ENCODE data around the gene HELZ. TPM values are rescaled to one million over a fixed set of nuclear protein-coding genes. Genes with fewer than 3 reads are reported as not detected.

HELZ gene
- total RNA-seq, 1 donor from 2014 or later: 71.0 TPM

GRCh38 chr17:67178555-67178954 is 66.4 kb downstream of the HELZ start:
- DNase-seq (ENCODE audit: low spot score, unreplicated experiment): no peak
- Mint-ChIP-seq H3K4me1 (ENCODE audit: low read depth) (peaks cover 13% of the 10 kb centered on the region), H3K27me3 (no peaks in the 10 kb centered on the region), H3K27ac (no peak overlapping the region), H3K9me3 (ENCODE audit: low read depth) (no peaks in the 10 kb centered on the region), H3K36me3 (ENCODE audit: insufficient read depth) (peaks cover 20% of the 10 kb centered on the region), H3K4me3 (ENCODE audit: low read depth) (no peak overlapping the region)
- TF ChIP-seq, protein P1, sequence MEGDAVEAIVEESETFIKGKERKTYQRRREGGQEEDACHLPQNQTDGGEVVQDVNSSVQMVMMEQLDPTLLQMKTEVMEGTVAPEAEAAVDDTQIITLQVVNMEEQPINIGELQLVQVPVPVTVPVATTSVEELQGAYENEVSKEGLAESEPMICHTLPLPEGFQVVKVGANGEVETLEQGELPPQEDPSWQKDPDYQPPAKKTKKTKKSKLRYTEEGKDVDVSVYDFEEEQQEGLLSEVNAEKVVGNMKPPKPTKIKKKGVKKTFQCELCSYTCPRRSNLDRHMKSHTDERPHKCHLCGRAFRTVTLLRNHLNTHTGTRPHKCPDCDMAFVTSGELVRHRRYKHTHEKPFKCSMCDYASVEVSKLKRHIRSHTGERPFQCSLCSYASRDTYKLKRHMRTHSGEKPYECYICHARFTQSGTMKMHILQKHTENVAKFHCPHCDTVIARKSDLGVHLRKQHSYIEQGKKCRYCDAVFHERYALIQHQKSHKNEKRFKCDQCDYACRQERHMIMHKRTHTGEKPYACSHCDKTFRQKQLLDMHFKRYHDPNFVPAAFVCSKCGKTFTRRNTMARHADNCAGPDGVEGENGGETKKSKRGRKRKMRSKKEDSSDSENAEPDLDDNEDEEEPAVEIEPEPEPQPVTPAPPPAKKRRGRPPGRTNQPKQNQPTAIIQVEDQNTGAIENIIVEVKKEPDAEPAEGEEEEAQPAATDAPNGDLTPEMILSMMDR (IDR thresholded peaks at IDR 0.05; ENCODE audit: unreplicated experiment): no peak

- Mint-ChIP-seq H3K9me3 (ENCODE audit: low read depth) (no peaks in the 10 kb centered on the region), H3K27me3 (no peaks in the 10 kb centered on the region), H3K36me3 (ENCODE audit: insufficient read depth) (peaks cover 23% of the 10 kb centered on the region), H3K27ac (no peak overlapping the region), H3K4me3 (ENCODE audit: low read depth) (no peak overlapping the region), H3K4me1 (ENCODE audit: low read depth) (peaks cover 11% of the 10 kb centered on the region)
- no peak for DNase-seq (ENCODE audit: low spot score, unreplicated experiment)
- TF ChIP-seq, protein P1 (IDR thresholded peaks at IDR 0.05; ENCODE audit: unreplicated experiment): no peak
Observed at GRCh38 chr17:67177732-67178131, 67.3 kb downstream of the HELZ start.

GRCh38 chr17:67174190-67174589 is 70.8 kb downstream of the HELZ start:
- Mint-ChIP-seq H3K4me1 (ENCODE audit: low read depth) (peaks cover 6% of the 10 kb centered on the region), H3K27me3 (no peaks in the 10 kb centered on the region), H3K36me3 (ENCODE audit: insufficient read depth) (peaks cover 25% of the 10 kb centered on the region), H3K27ac (no peak overlapping the region), H3K9me3 (ENCODE audit: low read depth) (no peaks in the 10 kb centered on the region), H3K4me3 (ENCODE audit: low read depth) (no peak overlapping the region)
- TF ChIP-seq, protein P1 (IDR thresholded peaks at IDR 0.05; ENCODE audit: unreplicated experiment): no peak
- DNase-seq (ENCODE audit: low spot score, unreplicated experiment): no peak

DNA sequence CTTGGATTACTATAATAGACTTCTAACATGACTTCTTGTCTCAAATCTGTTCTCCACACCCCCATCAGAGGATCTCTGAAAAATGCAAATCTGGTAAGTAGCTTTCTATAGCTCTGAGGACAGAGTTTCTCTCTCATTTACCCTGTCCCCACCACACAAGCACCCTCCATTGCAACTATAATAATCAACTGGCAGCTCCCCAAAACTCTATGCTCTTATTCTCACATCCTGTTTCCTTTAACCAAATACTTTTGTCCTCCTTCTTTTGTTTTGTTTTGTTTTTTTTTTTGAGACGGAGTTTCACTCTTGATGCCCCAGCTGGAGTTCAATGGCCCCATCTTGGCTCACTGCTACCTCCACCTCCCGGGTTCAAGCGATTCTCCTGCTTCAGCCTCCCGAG is 73.4 kb downstream of the HELZ start:
- no peaks in the 10 kb centered on the region for H3K27me3 Mint-ChIP-seq
- H3K4me3 Mint-ChIP-seq (ENCODE audit: low read depth): no peak overlapping the region
- H3K36me3 Mint-ChIP-seq (ENCODE audit: insufficient read depth): peaks cover 20% of the 10 kb centered on the region
- H3K27ac Mint-ChIP-seq: no peak overlapping the region
- H3K4me1 Mint-ChIP-seq (ENCODE audit: low read depth): no peaks in the 10 kb centered on the region
- DNase-seq (ENCODE audit: low spot score, unreplicated experiment): no peak
- H3K9me3 Mint-ChIP-seq (ENCODE audit: low read depth): no peaks in the 10 kb centered on the region
- TF ChIP-seq, protein P1 (IDR thresholded peaks at IDR 0.05; ENCODE audit: unreplicated experiment): no peak

DNA sequence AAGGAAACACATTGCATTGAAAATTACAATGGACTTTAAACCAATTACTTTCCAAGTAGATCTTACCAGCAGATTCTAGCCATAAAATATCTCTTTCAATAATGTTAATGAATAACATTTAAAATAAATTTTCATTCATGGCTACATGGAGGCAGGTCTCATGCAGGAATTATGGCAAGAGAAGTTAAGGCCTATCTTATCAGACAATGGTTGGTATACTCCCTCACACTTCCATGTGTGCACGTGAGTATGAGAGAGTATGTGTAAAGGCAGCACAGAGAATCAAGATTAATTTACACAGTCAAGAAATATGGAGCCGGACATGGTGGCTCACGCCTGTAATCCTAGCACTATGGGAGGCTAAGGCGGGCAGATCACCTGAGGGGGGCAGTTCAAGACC is 76.5 kb downstream of the HELZ start:
- Mint-ChIP-seq H3K27ac (no peak overlapping the region), H3K4me3 (ENCODE audit: low read depth) (no peak overlapping the region), H3K27me3 (no peaks in the 10 kb centered on the region), H3K36me3 (ENCODE audit: insufficient read depth) (peaks cover 25% of the 10 kb centered on the region), H3K9me3 (ENCODE audit: low read depth) (no peaks in the 10 kb centered on the region), H3K4me1 (ENCODE audit: low read depth) (no peaks in the 10 kb centered on the region)
- TF ChIP-seq, protein P1 (IDR thresholded peaks at IDR 0.05; ENCODE audit: unreplicated experiment): no peak
- DNase-seq (ENCODE audit: low spot score, unreplicated experiment): no peak
